K562 (cell line): ENCODE results near the gene NEU1. TPM values are rescaled to one million over a fixed set of nuclear protein-coding genes. Genes with fewer than 3 reads are reported as not detected.
A peak's percentile ranks its signal among the peaks of the same experiment; 100 is the strongest.

Experiments used
- CC2D1A ChIP-seq: fragments of 450-650 bp; IDR thresholded peaks from 2 replicates; pipeline ENCODE4 v1.6.1; 2017; ENCODE audit warnings: mild to moderate bottlenecking
- CEBPB ChIP-seq: fragments of 450-650 bp; IDR thresholded peaks from 2 replicates; pipeline ENCODE4 v1.6.1; 2016; ENCODE audit warnings: missing genetic modification characterization, missing compliant biosample characterization
- DNMT1 ChIP-seq: fragments of 450-650 bp; IDR thresholded peaks from 2 replicates; pipeline ENCODE4 v1.6.1; 2016; ENCODE audit warnings: antibody characterized with exemption, mild to moderate bottlenecking
- EP300 ChIP-seq: IDR thresholded peaks from 2 replicates; pipeline ENCODE4 v1.6.1; 2012; ENCODE audit warnings: low read length, improper control_type of control experiment
- KLF16 ChIP-seq: IDR thresholded peaks from 2 replicates; pipeline ENCODE4 v1.6.1; 2016; ENCODE audit warnings: antibody characterized with exemption
- KLF6 ChIP-seq: fragments of 250-450 bp; sonication (Bioruptor Pico); IDR thresholded peaks from 2 replicates; pipeline ENCODE4 v1.4.0; 2020; ENCODE audit warnings: mild to moderate bottlenecking, moderate library complexity, borderline replicate concordance
- LCOR ChIP-seq: sonication (generic); formaldehyde crosslinking; IDR thresholded peaks from 2 replicates; pipeline ENCODE4 v1.8.0; 2022; ENCODE audit warnings: mild to moderate bottlenecking, missing genetic modification reagents
- LEF1 ChIP-seq: fragments of 450-650 bp; IDR thresholded peaks from 2 replicates; pipeline ENCODE4 v1.6.1; 2016; ENCODE audit warnings: mild to moderate bottlenecking
- MTF1 ChIP-seq: fragments of 250-450 bp; sonication (Bioruptor Pico); IDR thresholded peaks from 2 replicates; pipeline ENCODE4 v1.9.0; 2021; ENCODE audit warnings: moderate library complexity, mild to moderate bottlenecking, inconsistent platforms, borderline replicate concordance
- NFXL1 ChIP-seq: fragments of 450-650 bp; formaldehyde crosslinking; IDR thresholded peaks from 2 replicates; pipeline ENCODE4 v1.4.0; 2021; ENCODE audit warnings: mild to moderate bottlenecking
- PCBP2 ChIP-seq: fragments of 200-400 bp; formaldehyde crosslinking; IDR thresholded peaks from 2 replicates; pipeline ENCODE4 v1.6.1; 2018; ENCODE audit warnings: low read length, low read depth, mild to moderate bottlenecking, moderate library complexity; ENCODE audit not compliant: poor library complexity, severe bottlenecking
- PTRF ChIP-seq: fragments of 450-650 bp; IDR thresholded peaks from 2 replicates; pipeline ENCODE4 v1.6.1; 2016; ENCODE audit warnings: mild to moderate bottlenecking, missing genetic modification characterization, missing compliant biosample characterization
- RBM25 ChIP-seq: fragments of 200-400 bp; formaldehyde crosslinking; IDR thresholded peaks from 2 replicates; pipeline ENCODE4 v1.6.1; 2018; ENCODE audit warnings: low read length, low read depth, moderate library complexity; ENCODE audit not compliant: severe bottlenecking
- RBM34 ChIP-seq: fragments of 200-400 bp; formaldehyde crosslinking; IDR thresholded peaks from 2 replicates; pipeline ENCODE4 v1.6.1; 2018; ENCODE audit warnings: low read length, borderline replicate concordance; ENCODE audit not compliant: insufficient read depth
- SMARCA5 ChIP-seq: fragments of 450-650 bp; IDR thresholded peaks from 2 replicates; pipeline ENCODE4 v1.6.1; 2016
- TOE1 ChIP-seq, 2 experiments: fragments of 450-650 bp in 1 of 2; sonication (generic) in 1 of 2; formaldehyde crosslinking in 1 of 2; IDR thresholded peaks; 2 replicates each; pipeline versions ENCODE4 v1.7.1 to v1.8.0; 2016 to 2022; ENCODE audit warnings: borderline replicate concordance in 2 of 2, mild to moderate bottlenecking in 2 of 2, antibody characterized with exemption in 1 of 2, inconsistent platforms in 1 of 2, low read depth in 1 of 2, missing genetic modification reagents in 1 of 2, moderate library complexity in 1 of 2
- ZNF384 ChIP-seq: IDR thresholded peaks from 2 replicates; pipeline ENCODE4 v1.6.1; 2012; ENCODE audit warnings: low read depth, low read length, improper control_type of control experiment
- ZNF75A ChIP-seq: fragments of 450-650 bp; formaldehyde crosslinking; IDR thresholded peaks from 2 replicates; pipeline ENCODE4 v1.4.0; 2020; ENCODE audit warnings: mild to moderate bottlenecking
- ZSCAN29 ChIP-seq: fragments of 450-650 bp; IDR thresholded peaks from 2 replicates; pipeline ENCODE4 v1.6.1; 2017
- polyA plus RNA-seq, 8 experiments: library from polyadenylated mRNA; depleted of rRNA in 4 of 8; stranded (reverse) in 5 of 8; unstranded in 3 of 8; fragments of >200 nt; fragmentation: Nextera tagmentation in 2 of 8; fragmentation: Illumina TruSeq in 1 of 8; extraction: Ambion mirVana in 2 of 8; extraction: Trizol in 1 of 8; gene quantifications; 2 replicates each; pipeline versions ENCODE4 v1.2.1 to v1.2.3, GENCODE V29; 2011 to 2014; ENCODE audit warnings: inconsistent platforms in 1 of 8, missing spikeins in 1 of 8
- total RNA-seq, 7 experiments: library from RNA; depleted of rRNA in 6 of 7; stranded (reverse); fragments of >200 nt in 6 of 7; fragmentation: Illumina TruSeq in 2 of 7; extraction: Trizol in 2 of 7; gene quantifications; 2 replicates each; pipeline versions ENCODE4 v1.2.1 to v1.2.3, GENCODE V29; 2011 to 2021; ENCODE audit warnings: low replicate concordance in 1 of 7
- TF ChIP-seq, protein P1 (sequence below): fragments of 450-650 bp; formaldehyde crosslinking; IDR thresholded peaks from 2 replicates; pipeline ENCODE4 v1.4.0; 2022; ENCODE audit warnings: mild to moderate bottlenecking, moderate library complexity
- TF ChIP-seq, protein P2 (sequence below): fragments of 250-450 bp; sonication (Bioruptor Pico); IDR thresholded peaks from 2 replicates; pipeline ENCODE4 v1.8.0; 2022; ENCODE audit warnings: inconsistent platforms, mild to moderate bottlenecking, moderate library complexity, borderline replicate concordance
- TF ChIP-seq, protein P3 (sequence below): fragments of 450-650 bp; formaldehyde crosslinking; IDR thresholded peaks from 2 replicates; pipeline ENCODE4 v1.4.0; 2020; ENCODE audit warnings: mild to moderate bottlenecking, moderate library complexity
- TF ChIP-seq, protein P4 (sequence below): fragments of 450-650 bp; IDR thresholded peaks from 2 replicates; pipeline ENCODE4 v1.7.0; 2016; ENCODE audit warnings: borderline replicate concordance

NEU1 gene
- total and polyA plus RNA-seq, 9 of the 15 experiments (the other 6 are each of a cell fraction or from before 2014, with no cell fraction given) = 14.8 to 67.8 (median 51.0) TPM

DNA sequence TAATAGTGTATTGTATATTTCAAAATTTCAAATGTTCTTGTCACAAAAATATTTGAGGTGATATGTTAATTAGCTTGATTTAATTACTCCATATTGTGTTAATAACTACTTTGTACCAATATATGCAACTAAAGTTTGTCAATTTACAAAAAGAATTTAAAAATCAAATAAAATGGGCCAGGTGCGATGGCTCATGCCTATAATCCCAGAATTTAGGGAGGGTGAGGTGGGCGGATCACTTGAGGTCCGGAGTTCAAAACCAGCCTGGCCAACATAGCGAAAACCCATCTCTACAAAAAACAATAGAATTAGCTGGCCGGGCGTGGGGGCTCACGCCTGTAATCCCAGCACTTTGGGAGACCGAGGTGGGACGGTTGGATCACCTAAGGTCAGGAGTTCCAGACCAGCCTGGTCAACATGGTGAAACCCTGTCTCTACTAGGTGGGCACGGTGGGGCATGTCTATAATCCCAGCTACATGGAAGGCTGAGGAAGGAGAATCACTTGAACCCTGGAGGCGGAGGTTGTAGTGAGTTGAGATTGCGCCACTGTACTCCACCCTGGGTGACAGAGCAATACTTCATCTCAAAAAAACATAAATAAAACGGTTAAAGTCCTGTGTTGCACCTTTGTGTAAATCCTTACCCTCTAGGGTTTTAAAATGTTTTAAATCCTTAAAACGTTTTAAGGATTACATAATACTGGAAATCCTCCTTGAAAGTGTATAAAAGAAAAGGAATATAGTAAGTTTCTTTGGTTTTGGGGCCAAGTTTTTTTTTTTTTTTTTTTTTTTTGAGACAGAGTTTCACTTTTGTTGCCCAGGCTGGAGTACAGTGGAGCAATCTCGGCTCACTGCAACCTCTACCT, 31.0 kb downstream of the NEU1 start (continued):
- TF ChIP-seq ZSCAN29 = peak; percentile 73
- 0 out of 2 replicates have a peak, but pooled peaks have one; percentile 46 for TF ChIP-seq LCOR (CRISPR knock-in tag)
- no peak for TF ChIP-seq SMARCA5
- TF ChIP-seq CC2D1A = 0 out of 2 replicates have a peak, but pooled peaks have one; percentile 13
- TF ChIP-seq, protein P1, sequence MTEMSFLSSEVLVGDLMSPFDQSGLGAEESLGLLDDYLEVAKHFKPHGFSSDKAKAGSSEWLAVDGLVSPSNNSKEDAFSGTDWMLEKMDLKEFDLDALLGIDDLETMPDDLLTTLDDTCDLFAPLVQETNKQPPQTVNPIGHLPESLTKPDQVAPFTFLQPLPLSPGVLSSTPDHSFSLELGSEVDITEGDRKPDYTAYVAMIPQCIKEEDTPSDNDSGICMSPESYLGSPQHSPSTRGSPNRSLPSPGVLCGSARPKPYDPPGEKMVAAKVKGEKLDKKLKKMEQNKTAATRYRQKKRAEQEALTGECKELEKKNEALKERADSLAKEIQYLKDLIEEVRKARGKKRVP = 0 out of 2 replicates have a peak, but pooled peaks have one; percentile 8
- TF ChIP-seq PCBP2 = no peak
- TF ChIP-seq MTF1 (CRISPR knock-in tag) = no peak
- peak; percentile 99 for TF ChIP-seq CEBPB (tag)
- TF ChIP-seq ZNF75A (CRISPR knock-in tag) = peak; percentile 22; the same call in 1 of the 2 replicates
- no peak for TF ChIP-seq RBM34
- peak; percentile 62; the same call in 1 of the 2 replicates for TF ChIP-seq ZNF384
- no peak; the same call in none of the 2 replicates for TF ChIP-seq KLF6 (CRISPR knock-in tag)
- peak; percentile 22 for TF ChIP-seq RBM25
- TF ChIP-seq, protein P2, sequence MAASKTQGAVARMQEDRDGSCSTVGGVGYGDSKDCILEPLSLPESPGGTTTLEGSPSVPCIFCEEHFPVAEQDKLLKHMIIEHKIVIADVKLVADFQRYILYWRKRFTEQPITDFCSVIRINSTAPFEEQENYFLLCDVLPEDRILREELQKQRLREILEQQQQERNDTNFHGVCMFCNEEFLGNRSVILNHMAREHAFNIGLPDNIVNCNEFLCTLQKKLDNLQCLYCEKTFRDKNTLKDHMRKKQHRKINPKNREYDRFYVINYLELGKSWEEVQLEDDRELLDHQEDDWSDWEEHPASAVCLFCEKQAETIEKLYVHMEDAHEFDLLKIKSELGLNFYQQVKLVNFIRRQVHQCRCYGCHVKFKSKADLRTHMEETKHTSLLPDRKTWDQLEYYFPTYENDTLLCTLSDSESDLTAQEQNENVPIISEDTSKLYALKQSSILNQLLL (CRISPR knock-in tag) = no peak
- 0 out of 2 replicates have a peak, but pooled peaks have one; percentile 28 for TF ChIP-seq EP300
- no peak for TF ChIP-seq KLF16
- no peak for TF ChIP-seq PTRF (tag)
- TF ChIP-seq NFXL1 = no peak
- no peak for TF ChIP-seq TOE1 (IDR thresholded peaks at IDR 0.05; ENCODE audit: borderline replicate concordance)
- TF ChIP-seq TOE1 (CRISPR knock-in tag; IDR thresholded peaks at IDR 0.05; ENCODE audit: borderline replicate concordance, low read depth) = no peak
- no peak for TF ChIP-seq LEF1
- TF ChIP-seq, protein P3, sequence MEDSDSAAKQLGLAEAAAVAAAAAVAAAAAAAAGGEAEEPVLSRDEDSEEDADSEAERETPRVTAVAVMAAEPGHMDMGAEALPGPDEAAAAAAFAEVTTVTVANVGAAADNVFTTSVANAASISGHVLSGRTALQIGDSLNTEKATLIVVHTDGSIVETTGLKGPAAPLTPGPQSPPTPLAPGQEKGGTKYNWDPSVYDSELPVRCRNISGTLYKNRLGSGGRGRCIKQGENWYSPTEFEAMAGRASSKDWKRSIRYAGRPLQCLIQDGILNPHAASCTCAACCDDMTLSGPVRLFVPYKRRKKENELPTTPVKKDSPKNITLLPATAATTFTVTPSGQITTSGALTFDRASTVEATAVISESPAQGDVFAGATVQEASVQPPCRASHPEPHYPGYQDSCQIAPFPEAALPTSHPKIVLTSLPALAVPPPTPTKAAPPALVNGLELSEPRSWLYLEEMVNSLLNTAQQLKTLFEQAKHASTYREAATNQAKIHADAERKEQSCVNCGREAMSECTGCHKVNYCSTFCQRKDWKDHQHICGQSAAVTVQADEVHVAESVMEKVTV (CRISPR knock-in tag) = 0 out of 2 replicates have a peak, but pooled peaks have one; percentile 20
- TF ChIP-seq, protein P4, sequence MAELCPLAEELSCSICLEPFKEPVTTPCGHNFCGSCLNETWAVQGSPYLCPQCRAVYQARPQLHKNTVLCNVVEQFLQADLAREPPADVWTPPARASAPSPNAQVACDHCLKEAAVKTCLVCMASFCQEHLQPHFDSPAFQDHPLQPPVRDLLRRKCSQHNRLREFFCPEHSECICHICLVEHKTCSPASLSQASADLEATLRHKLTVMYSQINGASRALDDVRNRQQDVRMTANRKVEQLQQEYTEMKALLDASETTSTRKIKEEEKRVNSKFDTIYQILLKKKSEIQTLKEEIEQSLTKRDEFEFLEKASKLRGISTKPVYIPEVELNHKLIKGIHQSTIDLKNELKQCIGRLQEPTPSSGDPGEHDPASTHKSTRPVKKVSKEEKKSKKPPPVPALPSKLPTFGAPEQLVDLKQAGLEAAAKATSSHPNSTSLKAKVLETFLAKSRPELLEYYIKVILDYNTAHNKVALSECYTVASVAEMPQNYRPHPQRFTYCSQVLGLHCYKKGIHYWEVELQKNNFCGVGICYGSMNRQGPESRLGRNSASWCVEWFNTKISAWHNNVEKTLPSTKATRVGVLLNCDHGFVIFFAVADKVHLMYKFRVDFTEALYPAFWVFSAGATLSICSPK = 0 out of 2 replicates have a peak, but pooled peaks have one; percentile 29
- TF ChIP-seq DNMT1 = no peak
